Activated CD4-positive, alpha-beta T cell treated with anti-CD3 and anti-CD28 coated beads, Interleukin-2, amount 10 ng/mL, durations not matched to agents 7 days and 5 days (primary cell): Measurements from ENCODE around the gene CACNA1B. TPM values are rescaled to one million over a fixed set of nuclear protein-coding genes. Genes with fewer than 3 reads are reported as not detected.
"Not testable (repeated sequence)": the region's sequence is repeated elsewhere in the genome, so short reads cannot be mapped to it uniquely, and the experiment has no call there.

Source experiments
- CTCF ChIA-PET: fragments of 350-600 bp; sonication (Branson Sonifier 250); formaldehyde crosslinking; loops from one replicate; lab custom pipeline; 2021; ENCODE audit warnings: antibody characterized with exemption; lab: Charles Lee
- POLR2A ChIA-PET: fragments of 350-600 bp; sonication (Branson Sonifier 250); formaldehyde crosslinking; loops from one replicate; lab custom pipeline; 2021; ENCODE audit warnings: antibody characterized with exemption; lab: Charles Lee
- DNase-seq: peaks from one replicate; pipeline ENCODE4 v3.0.0-alpha.2; 2020
- H3K27ac Mint-ChIP-seq: one replicate; pipeline ENCODE4 v1.8.0; 2021; ENCODE audit warnings: mild to moderate bottlenecking, moderate library complexity, mixed read lengths
- H3K27me3 Mint-ChIP-seq: one replicate; pipeline ENCODE4 v1.8.0; 2021; ENCODE audit warnings: mixed read lengths
- H3K36me3 Mint-ChIP-seq: one replicate; pipeline ENCODE4 v1.8.0; 2021; ENCODE audit warnings: low read depth, mixed read lengths
- H3K4me1 Mint-ChIP-seq: one replicate; pipeline ENCODE4 v1.8.0; 2021; ENCODE audit warnings: mixed read lengths
- H3K4me3 Mint-ChIP-seq: one replicate; pipeline ENCODE4 v1.8.0; 2021; ENCODE audit warnings: mild to moderate bottlenecking, moderate library complexity, mixed read lengths
- H3K9me3 Mint-ChIP-seq: one replicate; pipeline ENCODE4 v1.8.0; 2021; ENCODE audit warnings: mixed read lengths
- total RNA-seq, 2 experiments: library from RNA; stranded (reverse); gene quantifications; one replicate each; pipeline ENCODE4 v1.2.3, GENCODE V29; 2021

The CACNA1B gene
- total RNA-seq, 2 experiments from 2014 or later, result not detected

DNA sequence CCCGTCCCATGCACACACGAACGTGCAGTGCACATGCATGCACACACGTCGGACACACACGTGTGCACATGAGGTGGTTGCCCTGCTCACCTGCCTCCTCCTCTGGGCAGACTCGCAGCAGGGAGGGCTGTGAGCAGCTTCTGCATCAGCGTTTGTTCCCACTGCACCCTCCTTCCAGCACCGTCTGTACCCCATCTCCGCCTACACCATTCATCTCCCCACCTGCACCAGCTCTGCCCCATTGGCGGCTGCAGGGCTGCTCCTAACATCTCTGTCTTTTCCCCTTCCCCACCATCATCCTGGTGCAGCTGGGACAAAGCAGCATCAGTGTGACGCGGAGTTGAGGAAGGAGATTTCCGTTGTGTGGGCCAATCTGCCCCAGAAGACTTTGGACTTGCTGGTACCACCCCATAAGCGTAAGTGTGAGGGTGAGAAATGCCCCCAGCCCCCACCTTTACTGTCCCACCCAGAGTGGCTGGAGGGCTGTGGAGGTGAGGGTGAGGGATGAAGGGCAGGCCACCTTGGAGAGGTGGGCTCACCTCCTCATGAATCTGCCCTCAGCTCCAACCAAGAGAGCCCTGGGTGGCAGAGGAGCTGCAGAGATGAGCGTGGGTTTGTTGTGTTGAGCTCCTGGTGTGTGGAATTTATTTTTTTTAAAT is 234.6 kb downstream of the CACNA1B start:
- Mint-ChIP-seq H3K27me3 (no peaks in the 10 kb centered on the region), H3K4me1 (no peaks in the 10 kb centered on the region), H3K27ac (no peak overlapping the region), H3K36me3 (no peaks in the 10 kb centered on the region), H3K4me3 (no peak overlapping the region), H3K9me3 (no peaks in the 10 kb centered on the region)
- CTCF ChIA-PET, result no interaction called here
- POLR2A ChIA-PET, result no interaction called here
- no peak for DNase-seq

DNA sequence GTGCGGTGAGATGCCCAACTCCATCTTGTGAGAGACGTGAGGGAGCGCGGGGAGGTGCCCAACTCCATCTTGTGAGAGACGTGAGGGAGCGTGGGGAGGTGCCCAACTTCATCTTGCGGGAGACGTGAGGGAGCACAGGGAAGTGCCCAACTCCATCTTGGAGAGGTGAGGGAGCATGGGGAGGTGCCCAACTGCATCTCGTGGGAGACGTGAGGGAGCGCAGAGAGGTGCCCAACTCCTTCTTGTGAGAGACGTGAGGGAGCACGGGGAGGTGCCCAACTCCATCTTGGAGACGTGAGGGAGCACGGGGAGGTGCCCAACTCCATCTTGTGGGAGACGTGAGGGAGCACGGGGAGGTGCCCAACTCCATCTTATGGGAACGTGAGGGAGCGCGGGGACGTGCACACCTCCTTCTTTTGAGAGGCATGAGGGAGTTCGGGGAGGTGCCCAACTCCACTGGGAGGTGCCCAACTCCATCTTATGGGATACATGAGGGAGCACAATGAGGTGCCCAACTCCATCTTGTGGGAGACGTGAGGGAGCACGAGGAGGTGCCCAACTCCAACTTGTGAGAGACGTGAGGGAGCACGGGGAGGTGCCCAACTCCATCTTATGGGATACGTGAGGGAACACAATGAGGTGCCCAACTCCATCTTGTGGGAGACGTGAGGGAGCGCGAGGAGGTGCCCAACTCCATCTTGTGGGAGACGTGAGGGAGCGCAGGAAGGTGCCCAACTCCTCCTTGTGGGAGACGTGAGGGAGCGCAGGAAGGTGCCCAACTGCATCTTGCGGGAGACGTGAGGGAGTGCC is 235.4 kb downstream of the CACNA1B start:
- H3K4me1 Mint-ChIP-seq, result no peaks in the 10 kb centered on the region
- H3K4me3 Mint-ChIP-seq, result no peak overlapping the region
- H3K9me3 Mint-ChIP-seq, result no peaks in the 10 kb centered on the region
- ChIA-PET CTCF (no interaction called here), POLR2A (no interaction called here)
- no peak for DNase-seq
- H3K27me3 Mint-ChIP-seq, result no peaks in the 10 kb centered on the region
- H3K27ac Mint-ChIP-seq, result no peak overlapping the region
- no peaks in the 10 kb centered on the region for H3K36me3 Mint-ChIP-seq

DNA sequence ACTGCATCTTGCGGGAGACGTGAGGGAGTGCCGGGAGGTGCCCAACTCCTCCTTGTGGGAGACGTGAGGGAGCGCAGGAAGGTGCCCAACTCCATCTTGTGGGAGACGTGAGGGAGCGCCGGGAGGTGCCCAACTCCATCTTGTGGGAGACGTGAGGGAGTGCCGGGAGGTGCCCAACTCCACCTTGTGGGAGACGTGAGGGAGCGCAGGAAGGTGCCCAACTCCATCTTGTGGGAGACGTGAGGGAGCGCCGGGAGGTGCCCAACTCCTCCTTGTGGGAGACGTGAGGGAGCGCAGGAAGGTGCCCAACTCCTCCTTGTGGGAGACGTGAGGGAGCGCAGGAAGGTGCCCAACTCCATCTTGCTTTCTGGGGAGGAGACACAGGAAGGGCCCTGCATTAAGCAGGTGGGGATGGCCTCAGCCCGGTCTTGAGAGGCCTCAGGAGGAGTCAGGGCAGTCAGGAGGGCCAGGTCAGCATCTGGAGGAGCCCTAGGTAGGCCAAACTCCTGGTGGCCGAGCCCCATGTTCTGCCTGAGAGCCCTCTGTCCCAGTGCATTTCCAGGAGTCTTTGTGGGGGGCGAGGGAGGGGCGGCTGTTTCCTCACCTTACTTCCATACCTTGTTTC is 236.2 kb downstream of the CACNA1B start:
- CTCF ChIA-PET, result not testable (repeated sequence)

DNA sequence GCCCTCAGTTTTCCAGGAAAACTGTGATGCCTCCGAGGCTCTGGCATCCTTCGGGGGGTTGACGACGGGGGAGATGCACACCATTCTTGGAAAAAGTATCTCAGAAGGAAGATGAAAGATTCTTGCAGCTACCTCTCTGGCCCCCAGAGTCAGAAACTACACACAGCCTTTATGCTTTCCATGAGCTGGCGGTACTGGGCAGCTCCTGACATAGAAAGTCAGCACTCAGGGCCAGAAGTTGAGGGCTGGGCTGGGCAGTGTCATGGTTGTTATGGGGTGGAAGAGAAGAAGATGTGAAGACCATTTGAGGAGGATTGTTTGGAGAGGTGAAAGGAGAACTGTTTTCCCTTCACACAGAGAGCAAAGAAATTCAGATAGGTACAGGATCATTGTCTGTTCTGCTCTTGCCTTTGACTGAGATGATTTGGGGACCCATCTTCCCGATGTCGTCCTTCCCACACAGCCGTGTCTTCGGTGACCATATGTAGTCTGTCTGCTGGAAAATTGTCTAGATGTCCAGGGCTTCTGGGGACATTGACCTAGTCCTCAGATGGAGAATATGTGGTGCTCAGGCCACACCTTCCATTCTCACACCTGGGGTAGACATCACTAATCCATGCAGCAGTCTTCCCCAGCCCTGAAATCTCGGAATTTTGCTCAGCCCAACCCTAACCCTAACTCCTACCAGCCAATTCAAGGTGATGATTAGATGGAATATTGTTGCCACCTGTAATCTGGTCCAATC is 237.1 kb downstream of the CACNA1B start:
- H3K4me3 Mint-ChIP-seq, result no peak overlapping the region
- H3K4me1 Mint-ChIP-seq, result no peaks in the 10 kb centered on the region
- DNase-seq, result no peak
- no peaks in the 10 kb centered on the region for H3K9me3 Mint-ChIP-seq
- ChIA-PET CTCF (no interaction called here), POLR2A (no interaction called here)
- no peaks in the 10 kb centered on the region for H3K36me3 Mint-ChIP-seq
- no peaks in the 10 kb centered on the region for H3K27me3 Mint-ChIP-seq
- H3K27ac Mint-ChIP-seq, result no peak overlapping the region

More for the DNA sequence above, 236.2 kb downstream of the CACNA1B start:
- H3K27me3 Mint-ChIP-seq, H3K4me3 Mint-ChIP-seq, POLR2A ChIA-PET, DNase-seq, H3K27ac Mint-ChIP-seq, H3K36me3 Mint-ChIP-seq, H3K9me3 Mint-ChIP-seq, H3K4me1 Mint-ChIP-seq: not testable (repeated sequence)

DNA sequence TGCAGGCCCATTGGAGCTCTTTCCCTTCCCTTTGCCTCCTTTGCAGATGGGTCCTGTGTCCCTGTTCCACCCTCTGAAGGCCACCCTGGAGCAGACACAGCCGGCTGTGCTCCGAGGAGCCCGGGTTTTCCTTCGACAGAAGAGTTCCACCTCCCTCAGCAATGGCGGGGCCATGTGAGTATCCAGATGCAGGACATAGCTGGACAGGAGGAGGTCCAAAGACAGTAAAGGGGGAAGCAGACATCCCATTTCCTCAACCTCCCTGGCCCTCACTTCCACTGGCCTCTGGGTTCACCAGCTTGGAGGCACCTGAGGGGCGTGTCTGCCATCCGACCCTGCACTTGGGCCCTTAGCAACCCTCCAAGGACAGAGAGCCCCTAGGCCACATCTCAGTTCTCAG is 237.9 kb downstream of the CACNA1B start:
- no peaks in the 10 kb centered on the region for H3K9me3 Mint-ChIP-seq
- no peak overlapping the region for H3K4me3 Mint-ChIP-seq

DNA sequence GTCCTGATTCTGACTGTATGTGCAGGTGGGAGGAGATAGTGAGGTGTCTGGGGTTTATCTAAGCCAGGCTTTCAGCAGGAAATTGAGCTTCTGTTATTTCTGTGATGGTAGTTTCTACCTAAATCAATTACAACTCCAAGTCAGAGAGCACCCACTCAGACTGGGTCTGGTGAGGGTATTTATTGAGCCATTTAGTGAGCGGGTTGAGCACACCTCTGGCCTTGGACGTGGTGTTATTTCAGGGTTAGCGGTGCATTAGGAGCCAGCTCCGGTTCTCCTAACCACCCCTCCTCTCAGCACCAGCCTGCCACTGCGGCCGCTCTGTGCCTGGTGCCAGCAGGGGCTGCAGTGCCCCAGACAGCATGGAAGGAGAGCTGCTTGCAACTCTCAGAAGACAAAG is 238.9 kb downstream of the CACNA1B start:
- H3K36me3 Mint-ChIP-seq, result no peaks in the 10 kb centered on the region
- no peak for DNase-seq
- H3K27me3 Mint-ChIP-seq, result no peaks in the 10 kb centered on the region
- H3K4me1 Mint-ChIP-seq, result no peaks in the 10 kb centered on the region
- H3K4me3 Mint-ChIP-seq, result no peak overlapping the region
- ChIA-PET CTCF (interaction anchor here (0.6 kb wide), 1 partner anchor 716 kb away, joined by 4 read pairs; no protein-coding TSS in a partner anchor), POLR2A (no interaction called here)
- no peaks in the 10 kb centered on the region for H3K9me3 Mint-ChIP-seq
- no peak overlapping the region for H3K27ac Mint-ChIP-seq

More for the DNA sequence above, 237.9 kb downstream of the CACNA1B start:
- no peak for DNase-seq
- H3K27ac Mint-ChIP-seq, result no peak overlapping the region
- no peaks in the 10 kb centered on the region for H3K27me3 Mint-ChIP-seq
- H3K36me3 Mint-ChIP-seq, result no peaks in the 10 kb centered on the region
- CTCF ChIA-PET, result no interaction called here
- no peaks in the 10 kb centered on the region for H3K4me1 Mint-ChIP-seq
- POLR2A ChIA-PET, result no interaction called here

DNA sequence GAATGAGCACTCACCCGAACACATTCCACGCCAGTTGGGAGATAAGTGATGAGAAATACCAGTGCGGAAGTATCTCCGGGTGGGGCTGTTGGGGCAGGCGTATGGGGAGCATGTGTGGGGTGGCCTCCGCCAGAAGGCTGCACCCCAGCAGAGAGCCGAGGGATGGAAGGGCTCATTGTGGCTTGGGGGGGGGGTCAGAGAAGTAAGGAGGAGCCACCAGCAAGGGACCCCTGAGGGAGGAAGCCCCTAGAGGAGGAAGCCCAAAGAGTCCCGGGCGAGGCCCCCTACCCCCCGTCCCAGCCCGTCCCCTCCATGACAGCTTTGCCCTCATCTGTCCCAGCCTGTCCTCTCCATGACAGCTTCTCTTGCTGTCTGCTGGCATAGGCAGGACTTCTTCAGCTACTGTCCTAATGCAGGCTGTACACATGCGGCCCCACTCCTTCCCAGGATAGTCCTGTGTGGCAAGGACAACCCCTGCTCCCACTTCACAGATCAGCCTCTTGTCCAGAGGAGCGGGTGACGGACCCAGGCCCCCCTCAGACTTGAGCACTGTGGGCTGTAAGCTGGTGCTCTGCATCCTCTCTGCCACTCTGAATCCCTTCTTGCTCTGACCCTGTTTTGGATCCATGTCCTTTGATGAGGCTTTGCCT is 239.6 kb downstream of the CACNA1B start:
- CTCF ChIA-PET, result no interaction called here
- POLR2A ChIA-PET, result no interaction called here
- Mint-ChIP-seq H3K27ac (no peak overlapping the region), H3K9me3 (no peaks in the 10 kb centered on the region), H3K36me3 (no peaks in the 10 kb centered on the region), H3K4me1 (no peaks in the 10 kb centered on the region), H3K4me3 (no peak overlapping the region), H3K27me3 (no peaks in the 10 kb centered on the region)
- DNase-seq, result no peak

DNA sequence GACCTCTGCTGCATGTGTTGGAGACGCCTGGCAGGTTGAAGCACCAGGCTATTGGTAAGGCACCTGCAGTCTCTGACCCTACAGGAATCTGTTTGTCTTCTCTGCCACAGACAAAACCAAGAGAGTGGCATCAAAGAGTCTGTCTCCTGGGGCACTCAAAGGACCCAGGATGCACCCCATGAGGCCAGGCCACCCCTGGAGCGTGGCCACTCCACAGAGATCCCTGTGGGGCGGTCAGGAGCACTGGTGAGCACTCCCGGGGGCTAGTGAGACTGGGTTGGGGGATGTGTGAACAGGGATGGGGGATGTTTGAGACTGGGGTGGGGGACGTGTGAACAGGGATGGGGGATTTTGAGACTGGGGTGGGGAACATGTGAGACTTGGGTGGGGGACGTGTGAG is 240.3 kb downstream of the CACNA1B start:
- POLR2A ChIA-PET, result no interaction called here
- Mint-ChIP-seq H3K9me3 (no peaks in the 10 kb centered on the region), H3K27me3 (no peaks in the 10 kb centered on the region), H3K4me1 (no peaks in the 10 kb centered on the region), H3K36me3 (no peaks in the 10 kb centered on the region), H3K27ac (no peak overlapping the region), H3K4me3 (no peak overlapping the region)
- no peak for DNase-seq
- CTCF ChIA-PET, result no interaction called here

DNA sequence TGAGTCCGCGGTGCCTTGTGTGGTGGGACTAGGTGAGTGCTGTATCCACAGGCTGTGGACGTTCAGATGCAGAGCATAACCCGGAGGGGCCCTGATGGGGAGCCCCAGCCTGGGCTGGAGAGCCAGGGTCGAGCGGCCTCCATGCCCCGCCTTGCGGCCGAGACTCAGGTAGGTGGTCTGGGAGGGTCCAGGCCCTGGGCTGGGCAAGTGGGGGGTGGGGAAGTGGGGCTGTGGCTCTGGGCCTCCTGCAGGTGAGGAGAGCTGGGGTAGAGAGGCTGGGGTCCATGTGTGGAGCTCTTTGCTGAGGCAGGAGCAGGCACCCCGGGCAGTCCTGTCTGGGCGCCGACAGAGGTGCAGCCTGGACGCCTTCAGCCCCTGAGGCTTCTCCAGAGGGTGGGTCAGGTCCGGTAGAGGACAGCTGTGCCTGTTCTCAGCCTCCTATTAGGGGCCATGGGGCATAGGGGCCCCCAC is 241.1 kb downstream of the CACNA1B start:
- DNase-seq, result no peak
- POLR2A ChIA-PET, result no interaction called here

DNA sequence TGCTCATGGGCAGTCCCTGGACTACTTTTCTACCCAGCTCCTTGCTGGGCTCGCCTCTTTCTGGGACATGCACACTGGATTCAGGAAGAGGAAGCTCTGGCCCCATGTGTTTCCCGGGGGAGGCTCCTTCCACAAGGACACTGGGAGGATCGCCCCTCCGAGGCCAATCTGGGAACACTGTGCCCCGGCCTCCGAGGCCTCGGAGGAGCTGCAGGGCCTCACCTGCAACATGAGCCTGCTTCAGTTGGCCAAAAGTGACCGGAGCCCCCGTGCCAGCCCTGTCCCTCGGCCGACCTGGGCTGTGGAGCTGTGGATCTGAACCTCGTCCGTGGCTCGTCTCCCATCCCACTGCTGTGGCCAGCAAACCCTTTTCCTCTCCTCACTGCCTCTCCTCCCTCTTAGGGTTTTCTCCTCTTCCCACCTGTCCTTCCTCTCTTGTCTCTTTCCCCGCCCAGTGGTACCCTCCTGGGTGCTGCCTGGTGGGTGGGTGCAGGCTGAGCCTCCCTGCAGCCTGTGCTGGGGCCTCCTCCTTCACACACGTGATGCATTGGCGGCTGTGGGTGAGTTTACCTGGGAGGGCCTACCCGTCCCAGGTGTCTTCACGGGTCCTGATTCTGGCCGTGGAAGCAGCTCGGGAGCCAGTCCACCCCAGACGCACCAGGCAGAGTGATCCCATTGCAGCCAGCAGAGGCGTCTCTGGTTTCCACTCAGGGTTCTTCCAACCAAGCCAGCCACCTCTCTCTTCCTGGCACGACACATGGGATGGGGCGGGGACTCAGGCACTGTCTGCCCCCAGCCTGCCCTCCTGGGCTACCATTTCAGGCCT is 241.8 kb downstream of the CACNA1B start:
- H3K27me3 Mint-ChIP-seq, result no peaks in the 10 kb centered on the region
- H3K9me3 Mint-ChIP-seq, result no peaks in the 10 kb centered on the region
- H3K4me1 Mint-ChIP-seq, result no peaks in the 10 kb centered on the region
- no peak for DNase-seq
- no peak overlapping the region for H3K4me3 Mint-ChIP-seq
- H3K36me3 Mint-ChIP-seq, result no peaks in the 10 kb centered on the region
- CTCF ChIA-PET, result no interaction called here
- POLR2A ChIA-PET, result no interaction called here
- H3K27ac Mint-ChIP-seq, result no peak overlapping the region

More for the DNA sequence above, 241.1 kb downstream of the CACNA1B start:
- CTCF ChIA-PET, result no interaction called here
- Mint-ChIP-seq H3K4me3 (no peak overlapping the region), H3K4me1 (no peaks in the 10 kb centered on the region), H3K27ac (no peak overlapping the region), H3K36me3 (no peaks in the 10 kb centered on the region), H3K27me3 (no peaks in the 10 kb centered on the region), H3K9me3 (no peaks in the 10 kb centered on the region)

DNA sequence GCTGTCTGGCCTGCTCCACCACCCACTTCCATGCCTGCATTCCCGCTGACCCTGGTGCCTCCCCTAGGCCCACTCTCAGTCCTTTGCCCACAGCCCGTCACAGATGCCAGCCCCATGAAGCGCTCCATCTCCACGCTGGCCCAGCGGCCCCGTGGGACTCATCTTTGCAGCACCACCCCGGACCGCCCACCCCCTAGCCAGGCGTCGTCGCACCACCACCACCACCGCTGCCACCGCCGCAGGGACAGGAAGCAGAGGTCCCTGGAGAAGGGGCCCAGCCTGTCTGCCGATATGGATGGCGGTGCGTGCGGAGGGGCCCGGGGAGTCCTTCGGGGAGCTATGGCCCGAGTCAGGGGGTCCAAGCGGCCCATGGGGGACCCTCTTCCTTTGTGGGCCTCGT is 242.5 kb downstream of the CACNA1B start:
- Mint-ChIP-seq H3K9me3 (no peaks in the 10 kb centered on the region), H3K4me3 (no peak overlapping the region), H3K27ac (no peak overlapping the region), H3K4me1 (no peaks in the 10 kb centered on the region), H3K27me3 (no peaks in the 10 kb centered on the region), H3K36me3 (no peaks in the 10 kb centered on the region)
- POLR2A ChIA-PET, result no interaction called here
- no peak for DNase-seq
- CTCF ChIA-PET, result no interaction called here
